ENCODE measurements around the gene F11R. TPM values are rescaled to one million over a fixed set of nuclear protein-coding genes. Genes with fewer than 3 reads are reported as not detected.

The F11R gene
- total RNA-seq, 6 experiments from 2014 or later: 0.05 to 0.38 (median 0.14) TPM; not detected in 2

- Mint-ChIP-seq H3K27ac (no peak overlapping the region), H3K4me1 (ENCODE audit: low read depth) (peaks cover 18% of the 10 kb centered on the region), H3K36me3 (ENCODE audit: low read depth) (peaks cover 25% of the 10 kb centered on the region), H3K4me3 (no peak overlapping the region), H3K27me3 (ENCODE audit: insufficient read depth) (peaks cover 4% of the 10 kb centered on the region; the same call in 1 of the 2 replicates), H3K9me3 (peaks cover 29% of the 10 kb centered on the region)
- no peak for DNase-seq
- TF ChIP-seq CTCF (IDR thresholded peaks at IDR 0.05): no peak
These were observed 30.3 kb upstream of the F11R start for GRCh38 chr1:161051219-161051618.

GRCh38 chr1:161048949-161049722, 28.2 kb upstream of the F11R start:
- no peak overlapping the region for H3K4me3 Mint-ChIP-seq
- H3K9me3 Mint-ChIP-seq: peaks cover 29% of the 10 kb centered on the region
- no peak overlapping the region for H3K27ac Mint-ChIP-seq
- H3K27me3 Mint-ChIP-seq (ENCODE audit: insufficient read depth): peaks cover 10% of the 10 kb centered on the region
- peaks cover 23% of the 10 kb centered on the region for H3K4me1 Mint-ChIP-seq (ENCODE audit: low read depth)
- DNase-seq: no peak
- peaks cover 25% of the 10 kb centered on the region for H3K36me3 Mint-ChIP-seq (ENCODE audit: low read depth)
- no peak for TF ChIP-seq CTCF (IDR thresholded peaks at IDR 0.05)

- peaks cover 27% of the 10 kb centered on the region for H3K36me3 Mint-ChIP-seq (ENCODE audit: low read depth)
- H3K4me3 Mint-ChIP-seq: no peak overlapping the region
- TF ChIP-seq CTCF (IDR thresholded peaks at IDR 0.05): no peak
- H3K27me3 Mint-ChIP-seq (ENCODE audit: insufficient read depth): peaks cover 10% of the 10 kb centered on the region
- peaks cover 29% of the 10 kb centered on the region for H3K9me3 Mint-ChIP-seq
- peaks cover 23% of the 10 kb centered on the region for H3K4me1 Mint-ChIP-seq (ENCODE audit: low read depth)
- H3K27ac Mint-ChIP-seq: no peak overlapping the region
- DNase-seq: no peak
These were observed 26.8 kb upstream of the F11R start for GRCh38 chr1:161047436-161048420.

GRCh38 chr1:161046605-161047228, 25.8 kb upstream of the F11R start:
- Mint-ChIP-seq H3K4me1 (ENCODE audit: low read depth) (peaks cover 25% of the 10 kb centered on the region), H3K9me3 (peaks cover 29% of the 10 kb centered on the region), H3K4me3 (peak overlapping the region; percentile 92), H3K27me3 (ENCODE audit: insufficient read depth) (peaks cover 10% of the 10 kb centered on the region), H3K27ac (peak overlapping the region; percentile 98), H3K36me3 (ENCODE audit: low read depth) (peaks cover 33% of the 10 kb centered on the region)
- TF ChIP-seq CTCF (IDR thresholded peaks at IDR 0.05): no peak
- no peak for DNase-seq

Measured in HFFc6 (cell line).